Inferior parietal cortex (tissue), 1 donor: ENCODE results near the gene STPG2.
"Not testable (repeated sequence)": the region's sequence is repeated elsewhere in the genome, so short reads cannot be mapped to it uniquely, and the experiment has no call there.

Source experiments
- DNase-seq: peaks from one replicate; pipeline ENCODE4 v3.0.0-alpha.2; 2016; ENCODE audit errors: extremely low spot score

The STPG2 gene

DNA sequence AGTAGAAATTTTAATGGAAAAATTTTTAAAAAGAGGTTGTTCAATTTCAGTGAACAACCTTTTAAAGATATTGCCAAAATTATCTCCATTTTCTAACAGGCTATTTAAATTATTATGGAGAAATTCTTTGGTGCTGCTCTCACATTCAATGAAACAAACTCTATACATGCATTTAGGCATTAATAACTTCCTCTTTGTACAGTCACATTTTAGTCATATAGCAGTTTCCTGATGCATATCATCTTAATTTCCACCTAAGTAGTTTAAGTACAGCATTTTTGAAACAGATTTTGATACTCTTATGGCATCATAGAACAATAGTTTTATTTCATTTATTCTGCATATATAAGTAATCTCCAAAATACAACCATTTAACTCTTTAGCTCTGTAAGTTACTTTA, 500.1 kb downstream of the STPG2 start:
- no peak for DNase-seq

DNA sequence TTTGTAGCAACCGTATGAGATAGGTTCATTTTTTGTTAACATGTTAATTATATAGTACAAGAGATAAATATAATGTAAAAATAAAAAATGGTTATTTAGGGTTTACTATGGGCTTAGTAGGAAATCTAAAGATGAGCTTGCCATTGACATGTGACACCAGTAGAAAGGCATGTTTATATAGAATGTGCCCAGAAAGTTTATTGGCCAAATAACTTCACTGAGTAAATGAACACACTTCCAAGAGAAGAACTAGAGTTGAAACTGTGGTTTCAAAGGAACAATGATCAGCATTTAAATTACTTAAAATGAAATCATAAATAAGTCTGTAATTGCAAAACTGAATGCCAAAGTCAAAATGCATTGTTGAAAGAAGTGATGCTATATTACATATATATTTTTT, 503.3 kb downstream of the STPG2 start:
- DNase-seq = no peak

DNA sequence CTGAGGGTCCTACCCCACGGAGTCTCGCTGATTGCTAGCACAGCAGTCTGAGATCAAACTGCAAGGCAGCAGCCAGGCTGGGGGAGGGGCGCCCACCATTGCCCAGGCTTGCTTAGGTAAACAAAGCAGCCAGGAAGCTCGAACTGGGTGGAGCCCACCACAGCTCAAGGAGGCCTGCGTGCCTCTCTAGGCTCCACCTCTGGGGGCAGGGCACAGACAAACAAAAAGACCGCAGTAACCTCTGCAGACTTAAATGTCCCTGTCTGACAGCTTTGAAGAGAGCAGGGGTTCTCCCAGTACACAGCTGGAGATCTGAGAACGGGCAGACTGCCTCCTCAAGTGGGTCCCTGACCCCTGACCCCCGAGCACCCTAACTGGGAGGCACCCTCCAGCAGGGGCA, 509.4 kb downstream of the STPG2 start:
- DNase-seq = not testable (repeated sequence)

DNA sequence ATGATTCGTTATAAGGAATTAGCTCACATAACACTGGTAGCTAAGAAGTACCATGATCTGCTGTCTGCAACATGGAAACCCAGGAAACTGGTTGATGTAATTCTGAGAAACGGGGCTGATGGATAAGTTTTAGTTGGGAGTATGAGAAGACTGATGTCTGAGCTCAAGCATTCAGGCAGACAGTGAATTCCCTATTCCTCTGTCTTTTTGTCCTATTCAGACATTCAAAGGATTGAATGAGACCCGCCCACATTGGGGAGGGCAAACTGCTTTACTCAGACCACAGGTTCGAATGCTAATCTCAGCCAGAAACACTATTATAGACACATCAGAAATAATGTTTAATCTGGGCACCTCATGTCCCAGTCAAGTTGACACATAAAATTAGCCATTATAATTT, 515.5 kb downstream of the STPG2 start:
- no peak for DNase-seq

DNA sequence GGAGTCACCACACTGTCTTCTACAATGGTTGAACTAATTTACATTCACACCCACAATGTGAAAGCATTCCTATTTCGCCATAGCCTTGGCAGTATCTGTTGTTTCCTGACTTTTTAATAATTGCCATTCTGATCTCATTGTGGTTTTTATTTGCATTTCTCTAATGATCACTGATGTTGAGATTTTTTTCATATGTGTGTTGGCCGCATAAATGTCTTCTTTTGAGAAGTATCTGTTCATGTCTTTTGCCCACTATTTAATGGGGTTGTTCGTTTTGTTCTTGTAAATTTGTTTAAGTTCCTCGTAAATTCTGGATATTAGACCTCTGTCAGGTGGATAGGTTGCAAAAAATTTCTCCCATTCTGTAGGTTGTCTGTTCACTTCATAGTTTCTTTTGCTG, 519.1 kb downstream of the STPG2 start:
- no peak for DNase-seq

DNA sequence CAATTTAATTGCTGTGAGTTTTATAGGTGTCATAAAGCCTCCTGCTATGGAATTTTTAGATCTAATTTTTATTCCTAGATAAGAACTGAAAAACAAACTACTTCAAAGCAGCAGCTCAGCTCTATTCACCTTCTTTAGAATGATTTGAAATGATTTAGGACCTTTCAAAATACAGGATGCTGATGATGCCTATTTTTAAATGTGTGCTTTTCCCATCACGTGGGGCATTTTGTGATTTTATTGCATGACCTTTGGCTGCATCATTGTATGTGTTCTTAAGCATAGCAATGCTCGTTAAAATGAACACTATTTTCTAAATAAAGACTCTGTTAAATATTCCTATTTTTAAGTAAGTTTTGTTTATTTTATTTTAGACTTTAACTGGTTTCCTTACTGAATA, 537.3 kb downstream of the STPG2 start:
- DNase-seq = no peak

DNA sequence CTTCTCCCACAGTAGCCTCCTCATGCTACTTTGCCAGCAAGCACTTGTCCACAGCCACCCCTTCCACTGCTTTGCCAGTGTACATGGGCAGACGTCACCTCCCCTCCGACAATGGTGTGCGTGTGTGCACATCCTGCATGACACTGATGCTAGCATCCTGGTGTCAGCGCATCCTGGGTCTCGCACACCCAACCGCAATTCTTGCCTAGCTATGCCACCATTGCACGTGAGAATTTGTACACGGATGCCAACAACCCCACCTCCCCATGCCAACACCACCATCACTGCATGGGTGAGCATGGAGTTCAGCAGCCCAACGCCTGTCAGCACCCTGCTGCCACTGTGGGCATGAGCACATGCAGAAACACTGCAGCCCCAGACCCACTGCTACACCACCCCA, 550.0 kb downstream of the STPG2 start:
- DNase-seq = no peak

DNA sequence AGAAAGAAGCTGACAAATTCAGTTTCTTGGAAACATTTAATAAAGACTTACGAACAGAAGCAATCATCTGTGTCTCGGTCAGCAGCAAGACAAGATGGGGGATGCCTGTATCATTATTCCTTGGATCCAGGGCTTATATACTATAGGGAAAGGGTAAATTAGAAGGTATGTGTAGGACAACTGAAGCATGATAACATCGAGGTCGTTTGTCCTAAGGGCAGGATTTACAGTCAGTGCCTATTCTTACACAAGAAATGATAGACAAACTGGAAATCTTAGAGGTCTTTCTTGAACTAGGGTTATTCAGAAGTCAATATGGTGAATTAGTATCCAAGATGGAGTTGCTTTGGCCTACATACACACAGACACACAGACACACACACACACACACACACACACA, 553.0 kb downstream of the STPG2 start:
- DNase-seq = no peak

DNA sequence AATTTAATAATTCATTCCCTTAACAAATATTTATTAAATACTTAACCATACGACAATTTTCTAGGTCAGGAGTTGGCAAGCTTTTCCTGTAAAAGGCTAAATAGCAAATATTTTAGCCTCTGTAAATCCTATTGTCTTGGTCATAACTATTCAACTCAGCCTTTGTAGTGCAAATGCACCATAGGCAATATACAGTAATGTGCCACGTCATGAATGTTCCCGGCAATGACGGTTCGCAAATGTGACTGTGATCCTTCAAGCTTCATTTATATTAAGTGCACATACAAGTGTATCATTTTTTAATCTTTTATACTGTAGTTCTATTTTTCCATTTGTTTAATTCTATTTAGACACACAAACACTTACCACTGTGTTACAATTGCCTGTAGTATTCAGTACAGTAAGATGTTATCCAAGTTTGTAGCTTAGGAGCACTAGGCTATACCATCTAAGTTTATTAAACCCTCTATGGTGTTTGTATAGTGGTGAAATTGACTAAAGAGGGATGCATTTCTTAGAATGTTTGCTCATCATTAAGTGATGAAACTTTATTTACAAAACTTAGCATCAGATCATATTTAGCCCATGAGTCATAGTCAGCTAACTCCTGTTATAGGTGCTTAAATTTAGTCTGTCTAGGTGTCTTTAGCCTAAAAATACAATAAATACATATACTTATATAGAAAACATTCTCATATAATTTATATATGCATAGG, 553.6 kb downstream of the STPG2 start:
- DNase-seq = no peak

DNA sequence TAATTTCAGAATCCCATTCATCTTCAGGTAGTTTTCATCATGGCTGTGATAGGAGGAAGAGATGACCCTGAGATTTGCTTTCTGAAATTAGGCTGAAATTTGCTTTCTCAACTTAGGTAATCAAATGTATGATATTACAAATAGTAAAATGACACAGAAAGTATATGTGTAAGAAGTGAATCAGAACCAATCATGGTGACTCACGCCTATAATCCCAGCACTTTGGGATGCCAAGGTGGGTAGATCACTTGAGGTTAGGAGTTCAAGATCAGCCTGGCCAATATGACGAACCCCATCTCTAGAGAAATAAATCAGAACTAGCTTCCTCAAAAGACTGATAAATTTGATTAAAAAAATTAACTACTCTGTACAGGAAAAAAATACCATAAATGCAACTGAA, 555.4 kb downstream of the STPG2 start:
- no peak for DNase-seq

DNA sequence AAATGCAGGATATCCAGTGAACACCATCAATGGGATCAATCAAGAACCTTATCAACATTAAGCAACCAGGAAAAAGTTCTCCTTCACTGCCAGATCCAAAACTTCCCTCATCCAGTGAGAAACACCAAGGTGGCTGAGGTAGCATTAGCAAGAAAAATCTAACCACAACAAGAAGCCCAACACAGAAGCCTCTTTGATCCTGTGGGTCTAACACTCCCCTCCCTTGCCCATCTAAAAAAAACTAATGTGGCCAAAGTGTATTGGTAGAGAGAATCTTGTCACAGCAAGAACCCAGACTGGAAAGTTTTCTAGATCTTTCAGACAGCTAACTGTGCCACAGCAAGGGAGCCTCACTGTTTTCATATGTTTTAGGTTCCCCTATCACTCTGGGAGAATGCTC, 558.0 kb downstream of the STPG2 start:
- DNase-seq = no peak

DNA sequence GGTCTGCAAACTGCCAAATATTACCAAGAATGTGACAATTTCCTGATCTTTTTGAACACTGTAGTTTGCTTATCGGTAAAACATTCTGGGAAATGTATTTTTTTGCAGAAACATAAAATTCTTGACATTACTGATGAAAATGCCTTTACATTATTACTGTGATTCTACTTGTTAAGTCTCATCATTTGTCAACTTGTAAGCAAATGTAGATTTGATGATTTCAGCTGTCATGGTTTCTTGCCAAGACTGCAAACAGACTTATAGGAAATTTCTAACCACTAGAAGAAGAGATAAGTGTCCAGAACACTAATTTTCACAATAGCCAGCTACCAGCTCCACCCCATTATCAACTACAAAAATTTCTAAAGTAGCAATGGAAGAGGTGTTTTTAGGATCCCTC, 560.4 kb downstream of the STPG2 start:
- no peak for DNase-seq

DNA sequence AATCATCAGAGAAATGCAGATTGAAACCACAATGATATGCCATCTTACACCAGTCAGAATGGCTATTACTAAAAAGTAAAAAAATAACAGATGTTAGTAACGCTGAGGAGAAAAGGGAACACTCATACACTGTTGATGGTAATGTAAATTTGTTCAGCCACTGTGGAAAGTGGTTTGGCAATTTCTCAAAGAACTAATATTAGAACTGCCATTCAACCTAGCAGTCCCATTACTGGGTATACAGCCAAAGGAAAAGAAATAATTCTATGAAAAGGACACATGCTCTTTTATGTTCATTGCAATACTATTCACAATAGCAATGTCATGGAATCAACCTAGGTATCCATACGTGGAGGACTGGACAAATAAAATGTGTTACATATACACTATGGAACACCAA, 566.3 kb downstream of the STPG2 start:
- no peak for DNase-seq

DNA sequence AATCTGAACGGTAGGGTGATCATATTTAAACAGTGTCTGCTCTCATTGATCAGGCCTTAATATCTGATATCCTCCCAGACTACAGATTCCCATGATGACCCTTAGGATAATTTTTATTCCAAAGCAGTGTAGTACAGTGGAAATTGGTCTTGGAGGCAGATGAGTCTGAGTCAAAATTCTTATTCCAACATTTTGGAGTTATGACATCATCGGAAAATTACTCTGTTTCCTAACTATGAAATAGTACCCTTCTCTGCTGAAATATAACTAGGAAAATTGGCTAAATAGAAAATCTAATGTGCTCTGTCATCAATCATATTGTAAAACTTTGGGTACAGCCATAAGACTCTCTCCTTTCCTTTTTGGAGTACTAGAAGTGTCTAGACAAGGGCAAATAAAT, 583.3 kb downstream of the STPG2 start:
- no peak for DNase-seq

DNA sequence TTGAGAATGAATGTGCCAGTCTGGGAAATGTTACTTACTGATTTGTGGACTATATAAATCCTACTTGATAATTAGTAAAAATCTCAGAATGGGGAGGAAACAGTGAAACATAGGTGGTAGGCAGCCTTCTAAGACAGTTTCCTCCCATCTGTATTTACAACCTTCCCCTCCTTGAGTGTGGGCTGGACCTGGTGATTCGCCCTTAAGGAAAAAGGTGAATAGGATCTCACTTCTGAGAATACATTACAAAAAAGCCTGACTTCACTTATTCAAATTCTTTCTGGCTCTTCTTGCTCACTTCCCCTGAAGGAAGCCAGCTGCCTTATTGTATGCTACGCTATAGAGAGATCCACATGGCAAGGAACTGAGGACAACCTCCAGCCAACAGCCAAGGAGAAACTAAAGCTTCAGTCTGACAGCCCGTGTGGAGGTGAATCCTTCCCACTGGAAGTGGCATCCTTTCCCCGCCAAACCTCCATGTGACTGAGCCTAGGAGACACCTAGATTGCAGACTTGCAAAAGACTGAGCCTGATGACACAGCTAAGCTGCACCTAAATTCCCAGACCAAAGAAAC, 585.0 kb downstream of the STPG2 start:
- no peak for DNase-seq

DNA sequence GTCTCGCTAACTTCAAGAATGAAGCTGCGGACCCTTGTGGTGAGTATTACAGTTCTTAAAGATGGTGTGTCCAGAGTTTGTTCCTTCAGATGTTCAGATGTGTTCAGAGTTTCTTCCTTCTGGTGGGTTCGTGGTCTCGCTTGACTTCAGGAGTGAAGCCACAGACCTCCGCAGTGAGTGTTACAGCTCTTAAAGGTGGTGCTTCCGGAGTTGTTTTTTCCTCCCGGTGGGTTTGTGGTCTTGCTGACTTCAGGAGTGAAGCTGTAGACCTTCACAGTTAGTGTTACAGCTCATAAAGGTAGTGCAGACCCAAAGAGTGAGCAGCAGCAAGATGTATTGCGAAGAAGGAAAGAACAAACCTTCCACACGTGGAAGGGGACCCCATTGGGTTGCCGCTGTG, 592.6 kb downstream of the STPG2 start:
- not testable (repeated sequence) for DNase-seq

DNA sequence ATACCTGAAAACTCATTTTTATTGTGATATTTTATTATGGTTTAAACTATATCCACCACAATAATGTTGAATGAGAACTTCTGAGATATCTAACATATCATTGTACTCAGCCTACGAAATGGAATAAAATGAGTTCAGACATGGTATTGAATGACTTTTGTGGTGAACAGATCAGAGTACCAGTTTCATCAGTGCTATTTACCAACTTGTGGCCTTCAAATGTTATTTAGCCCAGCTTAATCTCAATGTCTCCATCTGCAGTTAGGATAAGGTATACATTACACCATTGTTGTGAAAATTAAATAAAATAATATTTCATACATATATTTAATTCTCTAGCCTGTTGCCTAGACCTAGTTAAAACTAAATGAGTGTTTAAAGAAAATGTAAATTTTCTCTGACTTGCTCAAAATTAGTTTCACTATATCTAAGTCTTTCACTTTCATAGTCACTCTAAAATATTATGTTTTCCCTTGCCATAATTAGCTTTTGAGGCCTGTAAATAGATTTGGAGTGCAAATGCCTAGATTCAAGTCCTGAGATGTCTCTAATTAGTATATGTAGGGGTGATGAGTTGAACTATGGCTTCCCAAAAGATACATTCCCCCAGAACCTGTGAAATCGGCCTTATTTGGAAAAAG, 594.2 kb downstream of the STPG2 start:
- DNase-seq = no peak

DNA sequence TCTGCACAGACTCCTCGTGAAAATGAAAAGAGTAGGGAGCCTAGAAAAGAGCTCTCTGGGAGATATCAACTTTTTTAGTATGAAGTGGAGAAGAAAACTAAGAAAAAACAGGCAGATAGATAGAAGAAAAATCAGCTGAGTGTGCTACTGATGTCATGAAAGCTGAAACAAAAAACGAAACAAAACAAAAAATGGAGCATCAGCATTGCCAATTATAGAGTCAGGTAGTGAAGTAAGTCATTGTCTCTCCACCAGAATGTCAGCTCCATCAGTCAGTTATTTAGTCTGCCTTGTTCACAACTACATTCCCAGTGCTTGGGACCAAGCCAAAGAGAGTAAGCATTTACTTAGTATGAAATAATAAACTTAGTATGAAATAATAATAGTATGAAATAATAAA, 595.1 kb downstream of the STPG2 start:
- no peak for DNase-seq

DNA sequence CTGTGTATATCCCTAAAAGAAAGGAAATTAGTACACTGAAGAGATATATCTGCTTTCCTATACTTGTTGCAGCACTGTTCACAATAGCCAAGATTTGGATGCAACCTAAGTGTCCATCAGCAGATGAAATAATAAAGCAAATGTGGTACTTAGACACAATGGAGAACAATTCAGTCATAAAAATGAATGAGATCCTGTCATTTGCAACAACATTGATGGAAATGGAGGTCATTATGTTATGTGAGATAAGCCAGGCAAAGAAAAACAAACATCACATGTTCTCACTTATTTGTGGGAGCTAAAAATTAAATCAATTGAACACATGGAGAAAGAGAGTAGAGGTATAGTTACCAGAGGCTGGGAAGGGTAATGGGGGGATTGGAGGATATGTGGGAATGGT, 611.9 kb downstream of the STPG2 start:
- DNase-seq = no peak

DNA sequence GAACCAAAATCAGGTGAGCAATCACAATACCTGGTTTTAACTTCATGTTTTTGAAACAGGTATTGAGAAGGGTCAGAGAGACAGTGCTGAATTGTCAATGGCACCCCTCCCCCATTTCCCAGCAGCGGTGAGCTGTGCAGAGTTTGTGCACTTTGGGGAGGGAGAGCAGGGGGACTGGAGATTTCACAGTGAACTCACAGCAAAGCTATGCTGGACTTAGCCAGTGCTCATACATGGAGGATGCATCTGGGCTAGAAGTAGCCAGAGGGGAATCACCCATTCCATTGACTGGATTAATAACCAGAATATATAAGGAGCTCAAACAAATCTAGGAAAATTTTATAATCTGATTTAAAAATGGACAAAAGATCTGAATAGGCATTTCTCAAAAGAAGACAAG, 612.6 kb downstream of the STPG2 start:
- DNase-seq = no peak

DNA sequence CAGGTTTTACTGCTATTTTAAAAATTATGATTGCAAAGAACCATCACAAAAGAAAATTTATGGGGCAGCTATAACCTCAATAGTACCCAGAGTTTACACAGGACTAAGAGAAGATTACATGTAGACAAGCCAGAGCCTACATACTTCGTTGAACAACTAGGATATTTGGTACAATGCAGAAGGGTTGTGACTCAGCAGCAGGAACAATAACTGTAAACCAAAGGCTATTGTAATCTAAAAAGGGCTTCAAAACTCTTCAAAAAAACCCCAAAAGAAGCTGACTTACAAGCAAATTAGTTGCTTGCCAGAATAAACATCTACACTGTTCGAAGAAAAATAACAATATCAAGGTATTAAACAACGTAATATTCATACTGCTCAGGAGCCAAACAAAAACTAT, 618.0 kb downstream of the STPG2 start:
- DNase-seq = no peak

DNA sequence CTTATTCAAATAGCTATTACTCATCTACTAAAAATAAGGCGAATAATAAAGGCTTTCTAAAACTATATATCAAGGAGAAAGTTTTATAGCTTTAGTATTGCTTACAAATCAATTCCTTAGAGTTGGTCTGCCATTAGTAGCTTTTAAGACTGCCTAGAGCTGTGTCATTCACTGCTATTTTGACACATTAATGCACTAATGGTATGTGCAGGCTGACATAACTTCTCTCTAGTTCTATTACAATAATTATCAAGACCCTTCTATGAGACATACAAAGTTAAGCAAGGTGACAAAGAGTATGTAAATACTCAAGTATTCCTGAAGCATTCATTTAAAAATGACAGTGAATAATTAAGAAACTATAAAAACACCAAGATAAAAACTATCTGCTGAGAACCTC, 625.3 kb downstream of the STPG2 start:
- DNase-seq = no peak

DNA sequence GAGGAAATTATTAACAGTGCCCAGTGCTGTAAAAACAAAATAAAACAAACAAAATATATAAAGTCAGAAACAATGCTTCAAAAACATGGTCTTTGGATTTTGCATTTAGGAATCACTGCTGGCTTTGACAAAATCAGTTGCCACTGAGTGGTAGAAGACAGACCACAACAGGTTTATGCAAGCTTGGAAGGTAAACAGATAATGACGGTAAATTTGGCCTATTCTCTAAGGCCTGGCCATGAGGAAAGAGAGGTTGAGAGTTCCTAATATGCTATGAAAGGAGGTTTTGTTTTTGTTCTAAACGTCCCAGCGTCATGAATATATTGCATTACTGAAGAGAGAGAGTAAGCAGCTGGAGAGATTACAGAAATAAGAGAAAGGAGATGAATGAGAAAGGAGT, 629.4 kb downstream of the STPG2 start:
- no peak for DNase-seq
